GM23338 (cell line): ENCODE data around the gene VWA3B. TPM values are rescaled to one million over a fixed set of nuclear protein-coding genes. Genes with fewer than 3 reads are reported as not detected.

Source experiments
- ATAC-seq: fragments of 200-7000 bp; cut with Tn5 transposase; 3 replicates; pipeline ENCODE4 v1.9.1; 2020
- DNase-seq: peaks from one replicate; pipeline ENCODE4 v3.0.0-alpha.2; 2015; ENCODE audit warnings: low spot score
- H2AFZ ChIP-seq: fragments of 200-600 bp; sonication (generic); 2 replicates; pipeline ENCODE4 v1.8.0; 2016; ENCODE audit warnings: antibody characterized with exemption, mild to moderate bottlenecking, moderate library complexity
- H3F3A ChIP-seq: fragments of 200-600 bp; sonication (generic); replicated peaks from 2 replicates; pipeline ENCODE4 v1.8.0; 2017; ENCODE audit warnings: antibody characterized with exemption, mixed run types, low read depth
- H3K27ac ChIP-seq: fragments of 200-600 bp; sonication (generic); 2 replicates; pipeline ENCODE4 v1.6.1; 2016; ENCODE audit warnings: low read depth
- H3K27me3 ChIP-seq: fragments of 200-600 bp; sonication (generic); 2 replicates; pipeline ENCODE4 v1.8.0; 2016; ENCODE audit warnings: mild to moderate bottlenecking, mixed run types, moderate library complexity; ENCODE audit not compliant: insufficient read depth
- H3K36me3 ChIP-seq: fragments of 200-600 bp; sonication (generic); 2 replicates; pipeline ENCODE4 v1.8.0; 2016; ENCODE audit warnings: mild to moderate bottlenecking; ENCODE audit not compliant: insufficient read depth
- H3K4me1 ChIP-seq: fragments of 200-600 bp; sonication (generic); 2 replicates; pipeline ENCODE4 v1.8.0; 2016; ENCODE audit warnings: mild to moderate bottlenecking, moderate library complexity; ENCODE audit not compliant: insufficient read depth
- H3K4me2 ChIP-seq: fragments of 200-600 bp; sonication (generic); 2 replicates; pipeline ENCODE4 v1.7.1; 2017; ENCODE audit warnings: mixed run types
- H3K4me3 ChIP-seq: fragments of 200-600 bp; sonication (generic); 2 replicates; pipeline ENCODE4 v1.6.1; 2016; ENCODE audit warnings: mixed run types
- H3K79me2 ChIP-seq: fragments of 200-600 bp; sonication (generic); replicated peaks from 2 replicates; pipeline ENCODE4 v1.8.0; 2017; ENCODE audit warnings: mild to moderate bottlenecking; ENCODE audit not compliant: insufficient read depth
- H3K9me2 ChIP-seq: fragments of 200-600 bp; sonication (generic); 2 replicates; pipeline ENCODE4 v1.8.0; 2017; ENCODE audit not compliant: insufficient read depth
- H4K20me1 ChIP-seq: fragments of 200-600 bp; sonication (generic); replicated peaks from 2 replicates; pipeline ENCODE4 v1.8.0; 2017; ENCODE audit warnings: mild to moderate bottlenecking; ENCODE audit not compliant: insufficient read depth
- H3K27ac Mint-ChIP-seq: 2 replicates; pipeline ENCODE4 v1.8.0; 2020; ENCODE audit warnings: inconsistent platforms, mild to moderate bottlenecking, moderate library complexity, mixed read lengths
- H3K27me3 Mint-ChIP-seq: 3 replicates; pipeline ENCODE4 v1.8.0; 2022; ENCODE audit warnings: low read depth, mild to moderate bottlenecking, moderate library complexity, mixed read lengths, inconsistent platforms; ENCODE audit not compliant: insufficient read depth, poor library complexity
- H3K36me3 Mint-ChIP-seq: 3 replicates; pipeline ENCODE4 v1.8.0; 2021; ENCODE audit warnings: low read depth, mild to moderate bottlenecking, inconsistent platforms, moderate library complexity, mixed read lengths
- H3K4me1 Mint-ChIP-seq: 3 replicates; pipeline ENCODE4 v1.8.0; 2020; ENCODE audit warnings: mild to moderate bottlenecking, inconsistent platforms, mixed read lengths
- H3K4me3 Mint-ChIP-seq: 3 replicates; pipeline ENCODE4 v1.8.0; 2021; ENCODE audit warnings: moderate library complexity, mild to moderate bottlenecking, inconsistent platforms, mixed read lengths
- H3K9me3 Mint-ChIP-seq: 3 replicates; pipeline ENCODE4 v1.8.0; 2020; ENCODE audit warnings: moderate library complexity, mild to moderate bottlenecking, inconsistent platforms, mixed read lengths
- CREB1 ChIP-seq: fragments of 250-450 bp; sonication (Bioruptor Pico); IDR thresholded peaks from 2 replicates; pipeline ENCODE4 v1.5.0; 2020; ENCODE audit warnings: low read depth, mild to moderate bottlenecking, moderate library complexity
- CTCF ChIP-seq, 2 experiments: fragments of 200-600 bp in 1 of 2; sonication (generic) in 1 of 2; conservative IDR thresholded peaks; 2 replicates each; pipeline versions ENCODE4 v1.5.1 to v1.6.1; 2016 to 2017; ENCODE audit warnings: antibody characterized with exemption in 2 of 2, low read depth in 2 of 2, mild to moderate bottlenecking in 2 of 2, moderate library complexity in 1 of 2
- EZH2 ChIP-seq: fragments of 200-600 bp; sonication (generic); IDR thresholded peaks from one replicate; pipeline ENCODE4 v1.8.0; 2017; ENCODE audit warnings: antibody characterized with exemption, mild to moderate bottlenecking, low read depth; ENCODE audit not compliant: unreplicated experiment
- EZH2phosphoT487 ChIP-seq: fragments of 200-600 bp; sonication (generic); IDR thresholded peaks from one replicate; pipeline ENCODE4 v1.8.1; 2018; ENCODE audit warnings: antibody characterized with exemption; ENCODE audit not compliant: unreplicated experiment
- JUNB ChIP-seq: IDR thresholded peaks from one replicate; pipeline ENCODE4 v1.6.1; 2016; ENCODE audit warnings: antibody characterized with exemption; ENCODE audit not compliant: unreplicated experiment
- NANOG ChIP-seq: IDR thresholded peaks from 2 replicates; pipeline ENCODE4 v1.6.1; 2016; ENCODE audit warnings: antibody characterized with exemption, borderline replicate concordance
- POLR2AphosphoS5 ChIP-seq: IDR thresholded peaks from 2 replicates; pipeline ENCODE4 v1.6.1; 2016; ENCODE audit warnings: antibody characterized with exemption, low read depth
- REST ChIP-seq: IDR thresholded peaks from one replicate; pipeline ENCODE4 v1.6.1; 2018; ENCODE audit warnings: antibody characterized with exemption; ENCODE audit not compliant: unreplicated experiment
- STAT1 ChIP-seq: IDR thresholded peaks from one replicate; pipeline ENCODE4 v1.6.1; 2016; ENCODE audit warnings: antibody characterized with exemption; ENCODE audit not compliant: unreplicated experiment
- ZNF114 ChIP-seq: fragments of 250-450 bp; sonication (Bioruptor Pico); IDR thresholded peaks from 2 replicates; pipeline ENCODE4 v1.5.0; 2020; ENCODE audit warnings: mild to moderate bottlenecking, moderate library complexity
- ZNF462 ChIP-seq: fragments of 250-450 bp; sonication (Bioruptor Pico); IDR thresholded peaks from 2 replicates; pipeline ENCODE4 v1.5.0; 2020; ENCODE audit warnings: mild to moderate bottlenecking, moderate library complexity
- polyA plus RNA-seq: library from polyadenylated mRNA; unstranded; fragments of >200 nt; fragmentation: Nextera tagmentation; extraction: Ambion mirVana; gene quantifications from 2 replicates; pipeline ENCODE4 v1.2.1, GENCODE V29; 2016
- total RNA-seq: library from RNA; depleted of rRNA; stranded (reverse); fragments of >200 nt; shearing (Covaris generic); gene quantifications from 2 replicates; pipeline ENCODE4 v1.2.3, GENCODE V29; 2014

Gene VWA3B
- total and polyA plus RNA-seq, 2 experiments from 2014 or later: not detected

- H3K4me1 ChIP-seq: peaks cover 3% of the 10 kb centered on the region; the same call in 1 of the 2 replicates
- H2AFZ ChIP-seq: no peak overlapping the region
- H3K4me2 ChIP-seq: no peak overlapping the region
- no peak overlapping the region for H3K27ac ChIP-seq
- no peaks in the 10 kb centered on the region for H3K36me3 ChIP-seq
- peaks cover 12% of the 10 kb centered on the region for H3K27me3 Mint-ChIP-seq
- no peaks in the 10 kb centered on the region for H3K79me2 ChIP-seq
- H3K27ac Mint-ChIP-seq: no peak overlapping the region
- no peaks in the 10 kb centered on the region; the same call in 2 of the 3 replicates for H3K9me3 Mint-ChIP-seq
- H3K4me3 Mint-ChIP-seq: no peak overlapping the region
- no peak for TF ChIP-seq EZH2
- no peak for TF ChIP-seq ZNF462
- TF ChIP-seq CTCF (conservative IDR thresholded peaks at IDR 0.05; ENCODE audit: low read depth in 2 of 2): no peak
- TF ChIP-seq NANOG: no peak
- no peak for TF ChIP-seq CREB1 (CRISPR knock-in tag)
- TF ChIP-seq STAT1: no peak
- no peak for TF ChIP-seq REST
- TF ChIP-seq ZNF114 (CRISPR knock-in tag): no peak
- no peak for TF ChIP-seq POLR2AphosphoS5
- TF ChIP-seq JUNB: no peak
- no peak for TF ChIP-seq EZH2phosphoT487
- H3K4me3 ChIP-seq: no peak overlapping the region
- H3K36me3 Mint-ChIP-seq: no peaks in the 10 kb centered on the region
- H4K20me1 ChIP-seq: no peaks in the 10 kb centered on the region
- no peaks in the 10 kb centered on the region for H3K9me2 ChIP-seq
- ATAC-seq: no peak
- DNase-seq: no peak
- peaks cover 11% of the 10 kb centered on the region for H3K4me1 Mint-ChIP-seq
- H3K27me3 ChIP-seq: no peaks in the 10 kb centered on the region
- no peaks in the 10 kb centered on the region for H3F3A ChIP-seq
Measured at GRCh38 chr2:98127229-98127989, 40.4 kb downstream of the VWA3B start.
